K562 (cell line): ENCODE data around the gene DNAI1. TPM values are rescaled to one million over a fixed set of nuclear protein-coding genes. Genes with fewer than 3 reads are reported as not detected.
"Not testable (repeated sequence)": the region's sequence is repeated elsewhere in the genome, so short reads cannot be mapped to it uniquely, and the experiment has no call there.

ENCODE experiments used
- ATAC-seq: fragments of 200-7000 bp; cut with Tn5 transposase; 3 replicates; pipeline ENCODE4 v1.9.1; 2020; ENCODE audit warnings: moderate library complexity
- BruUV-seq: library from RNA; stranded (reverse); fragments of 400-500 nt; replicated peaks from 2 replicates; lab custom pipeline; 2021; lab: Mats Ljungman, UMichigan
- CTCF ChIA-PET: fragments of 300-600 bp; formaldehyde crosslinking; extraction: SDS; loops from one replicate; lab custom pipeline; 2021; ENCODE audit warnings: low intra/inter-chr PET ratio; lab: Yijun Ruan, JAX
- POLR2A ChIA-PET: fragments of 300-600, 350-650 bp; sonication (Branson Sonifier 250); formaldehyde crosslinking; extraction: SDS; loops from one replicate; lab custom pipeline; 2021; ENCODE audit warnings: antibody characterized with exemption, inconsistent platforms; lab: Yijun Ruan, JAX
- DNase-seq, 4 experiments: peaks; one replicate each; pipeline versions ENCODE4 v3.0.0 to v3.0.0-alpha.2; 2011 to 2018; ENCODE audit warnings: low spot score in 3 of 4, mixed read lengths in 3 of 4; ENCODE audit errors: extremely low read depth in 1 of 4
- FAIRE-seq: peaks from 2 replicates; lab custom pipeline; 2011; peaks lifted over from hg19 to GRCh38; lab: Jason Lieb, UNC
- H2AFZ ChIP-seq: 2 replicates; pipeline ENCODE4 v1.6.0; 2011; ENCODE audit warnings: low read depth, low read length, control low read depth, inconsistent platforms
- H3K27ac ChIP-seq: fragments of 200-600 bp; 3 replicates; pipeline ENCODE4 v1.8.0; 2011; ENCODE audit warnings: low read depth, mild to moderate bottlenecking, control low read depth, inconsistent platforms, low read length, moderate library complexity, mixed read lengths; ENCODE audit errors: extremely low read depth
- H3K27me3 ChIP-seq, 2 experiments: fragments of 300-600 bp in 1 of 2; 2 replicates in 1 of 2; 3 replicates in 1 of 2; pipeline versions ENCODE4 v1.6.0 to v1.8.0; 2011; ENCODE audit warnings: inconsistent platforms in 2 of 2, low read length in 2 of 2, mild to moderate bottlenecking in 1 of 2, mixed read lengths in 1 of 2, moderate library complexity in 1 of 2; ENCODE audit not compliant: control insufficient read depth in 2 of 2, insufficient read depth in 2 of 2
- H3K36me3 ChIP-seq: fragments of 300-600 bp; 3 replicates; pipeline ENCODE4 v1.8.0; 2011; ENCODE audit warnings: mild to moderate bottlenecking, low read length, inconsistent platforms; ENCODE audit not compliant: control insufficient read depth, insufficient read depth
- H3K4me1 ChIP-seq, 2 experiments: fragments of 200-600 bp in 1 of 2; replicated peaks in 1 of 2; 2 replicates in 1 of 2; 3 replicates in 1 of 2; pipeline versions ENCODE4 v1.5.1 to v1.8.0; 2011; ENCODE audit warnings: inconsistent platforms in 2 of 2, low read length in 2 of 2, mild to moderate bottlenecking in 1 of 2, mixed read lengths in 1 of 2, moderate library complexity in 1 of 2; ENCODE audit not compliant: control insufficient read depth in 2 of 2, insufficient read depth in 2 of 2
- H3K4me2 ChIP-seq: 2 replicates; pipeline ENCODE4 v1.6.1; 2011; ENCODE audit warnings: low read length, control low read depth, inconsistent platforms, mixed read lengths; ENCODE audit not compliant: insufficient read depth
- H3K4me3 ChIP-seq: fragments of 200-600 bp; sonication (generic), shearing (Covaris generic); 2 replicates; pipeline ENCODE4 v1.5.1; 2016; ENCODE audit warnings: control low read depth, inconsistent platforms
- H3K79me2 ChIP-seq: fragments of 200-600 bp; 3 replicates; pipeline ENCODE4 v1.8.0; 2011; ENCODE audit warnings: low read length, inconsistent platforms; ENCODE audit not compliant: control insufficient read depth, insufficient read depth
- H3K9ac ChIP-seq, 2 experiments: 2 replicates each; pipeline versions ENCODE4 v1.6.0 to v1.6.1; 2011; ENCODE audit warnings: low read depth in 2 of 2, low read length in 2 of 2, control low read depth in 1 of 2, inconsistent platforms in 1 of 2, mild to moderate bottlenecking in 1 of 2, mixed read lengths in 1 of 2; ENCODE audit not compliant: insufficient read depth in 1 of 2
- H3K9me1 ChIP-seq: one replicate; pipeline ENCODE4 v1.6.0; 2011; ENCODE audit warnings: inconsistent platforms, mild to moderate bottlenecking, low read length, moderate library complexity; ENCODE audit not compliant: control insufficient read depth, insufficient read depth
- H3K9me3 ChIP-seq: replicated peaks from 2 replicates; pipeline ENCODE4 v1.5.1; 2011; ENCODE audit warnings: low read depth, low read length, inconsistent platforms; ENCODE audit not compliant: control insufficient read depth, insufficient read depth
- H4K20me1 ChIP-seq: replicated peaks from 2 replicates; pipeline ENCODE4 v1.6.1; 2011; ENCODE audit warnings: low read length, inconsistent platforms, mixed read lengths; ENCODE audit not compliant: control insufficient read depth, insufficient read depth
- NFYB ChIP-seq: IDR thresholded peaks from 2 replicates; pipeline ENCODE4 v1.6.1; 2011; ENCODE audit warnings: mild to moderate bottlenecking, moderate library complexity; ENCODE audit not compliant: insufficient read length; ENCODE audit errors: extremely low read depth
- WGBS: fragments of 100-300 bp; shearing (Covaris generic); methylation state at CpG from one replicate; pipeline ENCODE4 v1.1.6; 2016; ENCODE audit warnings: low coverage, mixed read lengths; ENCODE audit not compliant: insufficient coverage; ENCODE audit errors: missing lambda C conversion rate; 5-methylcytosine and 5-hydroxymethylcytosine counted together
- in situ Hi-C: fragments of 300-500 bp; cut with MboI; formaldehyde crosslinking; loops from 4 replicates; pipeline ENCODE4 v1.15.0; 2018; ENCODE audit warnings: inconsistent platforms, mixed read lengths
- intact Hi-C: fragments of 100-400 bp; cut with micrococcal nuclease; formaldehyde crosslinking; loops from 2 replicates; pipeline ENCODE4 v1.14.2; 2022
- polyA plus RNA-seq, 8 experiments: library from polyadenylated mRNA; depleted of rRNA in 4 of 8; stranded (reverse) in 5 of 8; unstranded in 3 of 8; fragments of >200 nt; fragmentation: Nextera tagmentation in 2 of 8; fragmentation: Illumina TruSeq in 1 of 8; extraction: Ambion mirVana in 2 of 8; extraction: Trizol in 1 of 8; gene quantifications; 2 replicates each; pipeline versions ENCODE4 v1.2.1 to v1.2.3, GENCODE V29; 2011 to 2014; ENCODE audit warnings: inconsistent platforms in 1 of 8, missing spikeins in 1 of 8
- total RNA-seq, 7 experiments: library from RNA; depleted of rRNA in 6 of 7; stranded (reverse); fragments of >200 nt in 6 of 7; fragmentation: Illumina TruSeq in 2 of 7; extraction: Trizol in 2 of 7; gene quantifications; 2 replicates each; pipeline versions ENCODE4 v1.2.1 to v1.2.3, GENCODE V29; 2011 to 2021; ENCODE audit warnings: low replicate concordance in 1 of 7

DNAI1 gene
- total and polyA plus RNA-seq, 9 of the 15 experiments (the other 6 are each of a cell fraction or from before 2014, with no cell fraction given): 0.01 to 0.17 (median 0.04) TPM; not detected in 6

- H3K27ac ChIP-seq, in situ Hi-C loops, H3K36me3 ChIP-seq, DNase-seq, BruUV-seq, H4K20me1 ChIP-seq, H3K27me3 ChIP-seq, ATAC-seq, H3K4me3 ChIP-seq, H2AFZ ChIP-seq, H3K4me1 ChIP-seq, H3K4me2 ChIP-seq, H3K9me3 ChIP-seq, POLR2A ChIA-PET, FAIRE-seq, H3K79me2 ChIP-seq, H3K9me1 ChIP-seq, H3K9ac ChIP-seq: not testable (repeated sequence)
- CTCF ChIA-PET: interaction anchor here (1.1 to 2.3 kb wide), 3 partner anchors 63 to 153 kb away, joined by 3 to 11 read pairs (median 7); no protein-coding TSS in a partner anchor
- WGBS: 77% methylated on average over 11 of the region's 28 CpGs
- intact Hi-C loops: loop anchor here (1.0 to 5.0 kb wide), 3 partner anchors 62 to 154 kb away; no protein-coding TSS in a partner anchor
These were observed 20.7 kb upstream of the DNAI1 start for GRCh38 chr9:34437926-34438307.

- not testable (repeated sequence) for ATAC-seq
- peak; percentile 32 for TF ChIP-seq NFYB
- TF ChIP-seq, all 486 proteins: peak for 1; not testable (repeated sequence) for 485
- H4K20me1 ChIP-seq, H3K36me3 ChIP-seq, H3K27me3 ChIP-seq, BruUV-seq, H3K27ac ChIP-seq, H3K4me2 ChIP-seq, H3K9me3 ChIP-seq, H3K79me2 ChIP-seq, H3K4me1 ChIP-seq, H3K4me3 ChIP-seq, DNase-seq, H3K9me1 ChIP-seq, in situ Hi-C loops, H2AFZ ChIP-seq, H3K9ac ChIP-seq, FAIRE-seq, POLR2A ChIA-PET: not testable (repeated sequence)
- WGBS: 95% methylated on average over 3 of the region's 4 CpGs
- CTCF ChIA-PET: interaction anchor here (2.3 kb wide), 1 partner anchor 62 kb away, joined by 11 read pairs; no protein-coding TSS in a partner anchor
- intact Hi-C loops: loop anchor here (5.0 kb wide), 1 partner anchor 154 kb away; no protein-coding TSS in a partner anchor
These were observed 20.1 kb upstream of the DNAI1 start for GRCh38 chr9:34438465-34438864.
